ENCODE measurements around the gene PALLD.

The PALLD gene

GRCh38 chr4:168859888-168860694 lies 363.2 kb downstream of the PALLD start:
- no peak for DNase-seq (ENCODE audit: low read depth, low spot score)
- no peak overlapping the region for H3K4me3 ChIP-seq (ENCODE audit: low read length)

- DNase-seq (ENCODE audit: low read depth, low spot score) = no peak
- H3K4me3 ChIP-seq (ENCODE audit: low read length) = no peak overlapping the region
These were observed 364.0 kb downstream of the PALLD start for GRCh38 chr4:168860827-168861226.

GRCh38 chr4:168863719-168864647 lies 367.1 kb downstream of the PALLD start:
- DNase-seq (ENCODE audit: low read depth, low spot score) = no peak
- H3K4me3 ChIP-seq (ENCODE audit: low read length) = no peak overlapping the region

- no peak for DNase-seq (ENCODE audit: low read depth, low spot score)
- no peak overlapping the region for H3K4me3 ChIP-seq (ENCODE audit: low read length)
These were observed 368.1 kb downstream of the PALLD start for GRCh38 chr4:168864821-168865541.

- DNase-seq (ENCODE audit: low read depth, low spot score) = no peak
- H3K4me3 ChIP-seq (ENCODE audit: low read length) = no peak overlapping the region
These were observed 369.0 kb downstream of the PALLD start for GRCh38 chr4:168865854-168866253.

GRCh38 chr4:168866635-168867034 lies 369.8 kb downstream of the PALLD start:
- DNase-seq (ENCODE audit: low read depth, low spot score) = no peak

GRCh38 chr4:168867128-168867527 lies 370.3 kb downstream of the PALLD start:
- no peak overlapping the region for H3K4me3 ChIP-seq (ENCODE audit: low read length)
- no peak for DNase-seq (ENCODE audit: low read depth, low spot score)

More at GRCh38 chr4:168866635-168867034, 369.8 kb downstream of the PALLD start:
- no peak overlapping the region for H3K4me3 ChIP-seq (ENCODE audit: low read length)

- no peak for DNase-seq (ENCODE audit: low read depth, low spot score)
- no peak overlapping the region for H3K4me3 ChIP-seq (ENCODE audit: low read length)
These were observed 371.4 kb downstream of the PALLD start for GRCh38 chr4:168868044-168868781.

GRCh38 chr4:168868802-168869201 lies 371.9 kb downstream of the PALLD start:
- no peak for DNase-seq (ENCODE audit: low read depth, low spot score)
- no peak overlapping the region for H3K4me3 ChIP-seq (ENCODE audit: low read length)

- no peak for DNase-seq (ENCODE audit: low read depth, low spot score)
- no peak overlapping the region for H3K4me3 ChIP-seq (ENCODE audit: low read length)
These were observed 373.2 kb downstream of the PALLD start for GRCh38 chr4:168870004-168870403.

GRCh38 chr4:168871632-168872031 lies 374.8 kb downstream of the PALLD start:
- DNase-seq (ENCODE audit: low read depth, low spot score) = no peak
- no peak overlapping the region for H3K4me3 ChIP-seq (ENCODE audit: low read length)

GRCh38 chr4:168874083-168874482 lies 377.2 kb downstream of the PALLD start:
- DNase-seq (ENCODE audit: low read depth, low spot score) = no peak
- H3K4me3 ChIP-seq (ENCODE audit: low read length) = no peak overlapping the region

GRCh38 chr4:168876106-168876505 lies 379.3 kb downstream of the PALLD start:
- H3K4me3 ChIP-seq (ENCODE audit: low read length) = no peak overlapping the region
- DNase-seq (ENCODE audit: low read depth, low spot score) = no peak

GRCh38 chr4:168877511-168878491 lies 380.9 kb downstream of the PALLD start:
- no peak for DNase-seq (ENCODE audit: low read depth, low spot score)
- H3K4me3 ChIP-seq (ENCODE audit: low read length) = no peak overlapping the region

- DNase-seq (ENCODE audit: low read depth, low spot score) = no peak
- H3K4me3 ChIP-seq (ENCODE audit: low read length) = no peak overlapping the region
These were observed 381.8 kb downstream of the PALLD start for GRCh38 chr4:168878623-168879022.

- H3K4me3 ChIP-seq (ENCODE audit: low read length) = no peak overlapping the region
- DNase-seq (ENCODE audit: low read depth, low spot score) = no peak
These were observed 382.3 kb downstream of the PALLD start for GRCh38 chr4:168879188-168879587.

- no peak overlapping the region for H3K4me3 ChIP-seq (ENCODE audit: low read length)
- no peak for DNase-seq (ENCODE audit: low read depth, low spot score)
These were observed 383.3 kb downstream of the PALLD start for GRCh38 chr4:168880072-168880675.
